Measurements from ENCODE around the gene CLBA1.
"Not testable (repeated sequence)": the region's sequence is repeated elsewhere in the genome, so short reads cannot be mapped to it uniquely, and the experiment has no call there.

Gene CLBA1

DNA sequence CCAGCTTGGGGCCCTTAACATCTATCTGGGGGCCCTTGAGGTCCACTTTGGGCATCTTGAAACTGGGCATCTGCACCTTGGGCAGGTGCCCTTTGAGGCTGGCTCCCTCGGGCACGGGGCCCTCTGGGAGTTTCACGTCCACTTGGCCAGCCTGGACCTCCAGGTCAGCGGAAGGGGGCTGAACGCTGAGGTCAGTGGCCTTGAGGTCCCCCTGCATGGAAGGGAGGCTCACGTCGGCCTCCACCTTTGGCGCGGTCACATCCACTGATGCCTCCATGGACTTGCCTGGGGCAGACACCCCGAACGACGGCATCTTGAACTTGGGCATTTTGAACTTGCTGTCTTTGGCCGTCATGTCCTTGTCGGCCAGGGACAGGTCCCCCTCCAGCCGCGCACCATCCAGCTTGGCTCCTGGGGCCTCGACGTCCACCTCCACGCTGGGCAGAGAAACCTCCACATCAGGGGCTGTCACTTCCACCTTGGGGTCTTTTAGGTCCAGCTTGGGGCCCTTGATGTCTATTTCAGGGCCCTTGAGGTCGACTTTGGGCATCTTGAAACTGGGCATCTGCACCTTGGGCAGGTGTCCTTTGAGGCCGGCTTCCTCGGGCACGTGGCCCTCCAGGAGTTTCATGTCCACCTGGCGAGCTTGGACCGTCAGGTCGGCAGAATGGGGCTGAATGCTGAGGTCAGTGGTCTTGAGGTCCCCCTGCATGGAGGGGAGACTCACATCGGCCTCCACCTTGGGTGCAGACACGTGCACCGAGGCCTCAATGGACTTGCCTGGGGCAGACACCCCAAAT lies 42.2 kb upstream of the CLBA1 start:
- CTCF ChIA-PET = interaction anchor here (0.6 kb wide), 1 partner anchor 584 kb away, joined by 3 read pairs; no protein-coding TSS in a partner anchor
- H3K36me3 ChIP-seq (ENCODE audit: control insufficient read depth in 2 of 2, insufficient read depth in 1 of 2, low read length in 2 of 2); H3K27ac ChIP-seq (ENCODE audit: extremely low read depth, low read depth, low read length); POLR2A ChIA-PET; H3K9me3 ChIP-seq (ENCODE audit: control insufficient read depth, insufficient read depth, low read depth, low read length); H3K4me3 ChIP-seq (ENCODE audit: low read depth, low read length); H3K4me1 ChIP-seq (ENCODE audit: control insufficient read depth, insufficient read depth, low read length): not testable (repeated sequence)

GRCh38 chr14:104944016-104944308 lies 41.6 kb upstream of the CLBA1 start:
- H3K27ac ChIP-seq (ENCODE audit: extremely low read depth, low read depth, low read length); H3K4me1 ChIP-seq (ENCODE audit: control insufficient read depth, insufficient read depth, low read length); H3K36me3 ChIP-seq (ENCODE audit: control insufficient read depth in 2 of 2, insufficient read depth in 1 of 2, low read length in 2 of 2); H3K4me3 ChIP-seq (ENCODE audit: low read depth, low read length); POLR2A ChIA-PET; H3K9me3 ChIP-seq (ENCODE audit: control insufficient read depth, insufficient read depth, low read depth, low read length): not testable (repeated sequence)
- CTCF ChIA-PET = interaction anchor here (0.6 kb wide), 2 partner anchors 19 to 583 kb away, joined by 3 read pairs; no protein-coding TSS in a partner anchor

DNA sequence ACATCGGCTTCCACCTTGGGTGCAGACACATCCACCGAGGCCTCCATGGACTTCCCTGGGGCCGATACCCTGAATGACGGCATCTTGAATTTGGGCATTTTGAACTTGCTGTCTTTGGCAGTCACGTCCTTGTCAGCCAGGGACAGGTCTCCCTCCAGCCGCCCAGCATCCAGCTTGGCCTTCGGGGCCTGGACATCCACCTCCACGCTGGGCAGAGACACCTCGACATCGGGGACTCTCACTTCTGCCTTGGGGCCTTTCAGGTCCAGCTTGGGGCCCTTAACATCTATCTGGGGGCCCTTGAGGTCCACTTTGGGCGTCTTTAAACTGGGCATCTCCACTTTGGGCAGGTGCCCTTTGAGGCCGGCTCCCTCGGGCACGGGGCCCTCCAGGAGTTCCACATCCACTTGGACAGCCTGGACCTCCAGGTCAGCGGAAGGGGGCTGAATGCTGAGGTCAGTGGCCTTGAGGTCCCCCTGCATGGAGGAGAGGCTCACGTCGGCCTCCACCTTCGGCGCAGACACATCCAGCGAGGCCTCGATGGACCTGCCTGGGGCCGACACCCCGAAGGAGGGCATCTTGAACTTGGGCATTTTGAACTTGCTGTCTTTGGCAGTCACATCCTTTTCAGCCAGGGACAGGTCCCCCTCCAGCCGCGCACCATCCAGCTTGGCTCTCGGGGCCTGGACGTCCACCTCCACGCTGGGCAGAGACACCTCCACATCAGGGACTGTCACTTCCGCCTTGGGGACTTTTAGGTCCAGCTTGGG lies 41.0 kb upstream of the CLBA1 start:
- H3K27ac ChIP-seq (ENCODE audit: extremely low read depth, low read depth, low read length); H3K36me3 ChIP-seq (ENCODE audit: control insufficient read depth in 2 of 2, insufficient read depth in 1 of 2, low read length in 2 of 2); POLR2A ChIA-PET; H3K4me3 ChIP-seq (ENCODE audit: low read depth, low read length); H3K4me1 ChIP-seq (ENCODE audit: control insufficient read depth, insufficient read depth, low read length); H3K9me3 ChIP-seq (ENCODE audit: control insufficient read depth, insufficient read depth, low read depth, low read length): not testable (repeated sequence)
- CTCF ChIA-PET = interaction anchor here (0.6 kb wide), 1 partner anchor 18 kb away, joined by 3 read pairs; no protein-coding TSS in a partner anchor

GRCh38 chr14:104945266-104945665 lies 40.3 kb upstream of the CLBA1 start:
- H3K4me1 ChIP-seq (ENCODE audit: control insufficient read depth, insufficient read depth, low read length); POLR2A ChIA-PET; H3K27ac ChIP-seq (ENCODE audit: extremely low read depth, low read depth, low read length); H3K36me3 ChIP-seq (ENCODE audit: control insufficient read depth in 2 of 2, insufficient read depth in 1 of 2, low read length in 2 of 2); H3K4me3 ChIP-seq (ENCODE audit: low read depth, low read length); CTCF ChIA-PET; H3K9me3 ChIP-seq (ENCODE audit: control insufficient read depth, insufficient read depth, low read depth, low read length): not testable (repeated sequence)

- H3K36me3 ChIP-seq (ENCODE audit: control insufficient read depth in 2 of 2, insufficient read depth in 1 of 2, low read length in 2 of 2); CTCF ChIA-PET; H3K4me1 ChIP-seq (ENCODE audit: control insufficient read depth, insufficient read depth, low read length); H3K9me3 ChIP-seq (ENCODE audit: control insufficient read depth, insufficient read depth, low read depth, low read length); POLR2A ChIA-PET; H3K27ac ChIP-seq (ENCODE audit: extremely low read depth, low read depth, low read length); H3K4me3 ChIP-seq (ENCODE audit: low read depth, low read length): not testable (repeated sequence)
Observed at GRCh38 chr14:104945986-104946965, 39.3 kb upstream of the CLBA1 start.

GRCh38 chr14:104947201-104947600 lies 38.4 kb upstream of the CLBA1 start:
- H3K9me3 ChIP-seq (ENCODE audit: control insufficient read depth, insufficient read depth, low read depth, low read length); H3K4me3 ChIP-seq (ENCODE audit: low read depth, low read length); H3K4me1 ChIP-seq (ENCODE audit: control insufficient read depth, insufficient read depth, low read length); POLR2A ChIA-PET; H3K27ac ChIP-seq (ENCODE audit: extremely low read depth, low read depth, low read length); H3K36me3 ChIP-seq (ENCODE audit: control insufficient read depth in 2 of 2, insufficient read depth in 1 of 2, low read length in 2 of 2); CTCF ChIA-PET: not testable (repeated sequence)

DNA sequence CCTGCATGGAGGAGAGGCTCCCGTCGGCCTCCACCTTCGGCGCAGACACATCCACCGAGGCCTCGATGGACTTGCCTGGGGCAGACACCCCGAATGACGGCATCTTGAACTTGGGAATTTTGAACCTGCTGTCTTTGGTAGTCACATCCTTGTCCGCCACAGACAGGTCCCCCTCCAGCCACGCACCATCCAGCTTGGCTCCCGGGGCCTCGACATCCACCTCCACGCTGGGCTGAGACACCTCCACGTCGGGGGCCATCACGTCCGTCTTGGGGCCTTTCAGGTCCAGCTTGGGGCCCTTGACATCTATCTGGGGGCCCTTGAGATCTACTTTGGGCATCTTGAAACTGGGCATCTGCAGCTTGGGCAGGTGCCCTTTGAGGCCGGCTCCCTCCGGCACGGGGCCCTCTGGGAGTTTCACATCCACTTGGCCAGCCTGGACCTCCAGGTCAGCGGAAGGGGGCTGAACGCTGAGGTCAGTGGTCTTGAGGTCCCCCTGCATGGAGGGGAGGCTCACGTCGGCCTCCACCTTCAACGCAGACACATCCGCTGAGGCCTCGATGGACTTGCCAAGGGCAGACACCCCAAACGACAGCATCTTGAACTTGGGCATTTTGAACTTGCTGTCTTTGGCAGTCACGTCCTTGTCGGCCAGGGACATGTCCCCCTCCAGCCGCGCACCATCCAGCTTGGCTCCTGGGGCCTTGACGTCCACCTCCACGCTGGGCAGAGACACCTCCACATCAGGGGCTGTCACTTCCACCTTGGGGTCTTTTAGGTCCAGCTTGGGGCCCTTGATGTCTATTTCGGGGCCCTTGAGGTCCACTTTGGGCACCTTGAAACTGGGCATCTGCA lies 37.5 kb upstream of the CLBA1 start:
- H3K4me1 ChIP-seq (ENCODE audit: control insufficient read depth, insufficient read depth, low read length); POLR2A ChIA-PET; CTCF ChIA-PET; H3K36me3 ChIP-seq (ENCODE audit: control insufficient read depth in 2 of 2, insufficient read depth in 1 of 2, low read length in 2 of 2); H3K4me3 ChIP-seq (ENCODE audit: low read depth, low read length); H3K27ac ChIP-seq (ENCODE audit: extremely low read depth, low read depth, low read length); H3K9me3 ChIP-seq (ENCODE audit: control insufficient read depth, insufficient read depth, low read depth, low read length): not testable (repeated sequence)
